Right renal cortex interstitium (tissue), 3 donors: Measurements from ENCODE around the gene HMOX1. TPM values are rescaled to one million over a fixed set of nuclear protein-coding genes. Genes with fewer than 3 reads are reported as not detected.

Experiments used
- DNase-seq, 3 donors: peaks; one replicate each; pipeline ENCODE4 v3.0.0-alpha.2; 2013; ENCODE audit warnings: low read depth in 3 of 3, low spot score in 2 of 3
- polyA plus RNA-seq, 3 donors: library from polyadenylated mRNA; unstranded; fragments of 120-200 nt; gene quantifications; one replicate each; pipeline ENCODE4 v1.2.1, GENCODE V29; 2013; ENCODE audit not compliant: insufficient read length in 3 of 3

Gene HMOX1
- polyA plus RNA-seq, 3 donors = 34.4 to 43.7 (median 38.1) TPM

DNA sequence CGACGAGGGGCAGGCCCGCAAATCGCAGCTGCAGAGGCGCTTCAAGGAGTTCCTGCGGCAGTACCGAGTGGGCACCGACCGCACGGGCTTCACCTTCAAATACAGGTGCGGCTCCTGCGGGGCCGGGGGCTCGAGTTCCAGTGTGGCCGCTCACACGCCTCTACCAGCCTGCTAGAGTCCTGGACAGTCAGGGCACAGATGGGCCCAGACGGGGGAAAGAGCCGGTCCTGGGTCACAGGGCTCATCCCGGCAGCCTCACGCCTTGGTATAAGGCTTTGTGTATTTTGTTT lies 19.6 kb downstream of the HMOX1 start:
- DNase-seq = no peak

DNA sequence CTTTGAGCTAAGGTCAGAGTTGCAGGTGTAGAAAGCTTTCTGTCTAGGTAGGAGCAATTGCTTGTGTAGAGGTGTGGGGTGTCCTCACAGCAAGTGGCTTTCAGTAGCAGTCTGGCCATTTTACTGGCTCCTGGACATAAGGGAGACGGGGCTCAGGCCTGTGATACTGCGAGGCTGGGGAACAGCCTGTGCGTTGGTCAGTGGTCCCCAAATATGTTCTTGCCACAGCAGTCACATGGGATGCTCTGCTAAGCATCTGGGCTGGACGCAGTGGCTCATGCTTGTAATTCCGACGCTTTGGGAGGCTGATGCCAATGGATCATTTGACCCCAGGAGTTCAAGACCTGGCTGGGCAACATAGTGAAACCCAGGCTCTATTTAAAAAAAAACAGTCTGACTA lies 21.0 kb downstream of the HMOX1 start:
- DNase-seq = no peak

- DNase-seq = no peak
These were observed 22.5 kb downstream of the HMOX1 start for GRCh38 chr22:35403356-35403755.

DNA sequence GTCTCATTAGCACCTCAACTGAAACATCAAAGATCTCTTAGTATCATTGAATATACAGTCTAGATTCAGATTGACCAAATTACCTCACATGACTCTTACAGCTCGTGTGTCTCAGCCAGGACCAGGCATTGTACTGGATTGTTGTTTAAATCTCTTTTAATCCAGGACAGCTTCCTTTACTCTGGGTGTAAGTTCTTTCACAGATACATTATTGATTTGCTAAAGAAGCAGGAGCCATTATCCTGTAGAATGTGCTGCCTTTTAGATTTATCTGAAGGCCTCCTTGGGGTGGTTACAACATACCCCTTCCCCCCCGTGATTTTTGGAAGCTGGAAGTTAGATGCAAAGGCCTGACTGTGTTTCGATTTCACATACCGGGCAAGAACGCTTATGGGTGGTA lies 23.3 kb downstream of the HMOX1 start:
- DNase-seq = no peak

DNA sequence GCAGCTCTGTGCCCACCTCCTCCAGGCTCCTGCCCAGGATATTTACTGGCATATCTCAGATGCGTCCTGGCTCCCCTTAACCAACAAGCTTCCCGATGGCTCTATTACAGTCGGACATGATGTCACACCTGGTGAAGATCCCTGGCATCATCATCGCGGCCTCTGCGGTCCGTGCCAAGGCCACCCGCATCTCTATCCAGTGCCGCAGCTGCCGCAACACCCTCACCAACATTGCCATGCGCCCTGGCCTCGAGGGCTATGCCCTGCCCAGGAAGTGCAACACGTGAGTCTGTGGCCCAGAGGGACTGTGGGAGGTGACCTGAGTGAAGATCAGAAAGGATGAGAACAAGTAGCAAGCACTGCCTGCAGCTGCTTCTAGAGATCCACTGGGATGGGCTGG lies 25.5 kb downstream of the HMOX1 start:
- DNase-seq = no peak

GRCh38 chr22:35407362-35407761 lies 26.5 kb downstream of the HMOX1 start:
- DNase-seq = no peak

- DNase-seq = no peak
These were observed 29.1 kb downstream of the HMOX1 start for GRCh38 chr22:35409783-35410662.

DNA sequence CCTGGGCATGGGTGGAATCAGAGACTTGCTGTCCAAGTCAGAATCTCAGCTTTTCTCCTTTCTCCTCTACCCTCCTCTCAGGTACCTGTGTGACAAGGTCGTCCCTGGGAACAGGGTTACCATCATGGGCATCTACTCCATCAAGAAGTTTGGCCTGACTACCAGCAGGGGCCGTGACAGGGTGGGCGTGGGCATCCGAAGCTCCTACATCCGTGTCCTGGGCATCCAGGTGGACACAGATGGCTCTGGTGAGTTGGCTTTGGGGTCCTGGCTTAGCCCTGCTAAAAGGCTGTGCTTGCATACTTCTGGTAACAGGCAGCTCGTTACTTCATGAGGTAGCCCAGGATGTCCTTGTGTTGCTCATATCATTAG lies 29.8 kb downstream of the HMOX1 start:
- no peak for DNase-seq

DNA sequence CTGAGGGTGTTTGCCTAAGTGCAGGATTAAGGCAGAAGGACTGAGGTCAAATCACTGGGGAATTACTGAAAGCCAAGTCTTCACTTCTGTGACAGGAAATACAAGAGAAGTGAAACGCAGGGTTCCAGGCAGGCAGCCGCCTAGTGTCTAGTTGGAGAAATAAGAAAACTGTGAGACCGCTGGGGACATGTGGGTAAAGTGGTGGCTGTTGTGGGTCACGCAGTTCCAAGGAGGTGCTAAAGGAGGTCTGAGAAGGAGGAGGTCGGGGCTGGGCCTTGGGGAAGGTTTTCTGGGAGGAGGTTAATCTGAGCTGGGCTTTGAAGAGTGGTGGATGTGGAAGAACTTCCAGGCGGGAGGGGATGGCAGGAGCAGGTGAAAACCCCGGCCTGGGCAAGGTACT lies 30.2 kb downstream of the HMOX1 start:
- DNase-seq = no peak

- no peak for DNase-seq
These were observed 32.7 kb downstream of the HMOX1 start for GRCh38 chr22:35413624-35414023.

DNA sequence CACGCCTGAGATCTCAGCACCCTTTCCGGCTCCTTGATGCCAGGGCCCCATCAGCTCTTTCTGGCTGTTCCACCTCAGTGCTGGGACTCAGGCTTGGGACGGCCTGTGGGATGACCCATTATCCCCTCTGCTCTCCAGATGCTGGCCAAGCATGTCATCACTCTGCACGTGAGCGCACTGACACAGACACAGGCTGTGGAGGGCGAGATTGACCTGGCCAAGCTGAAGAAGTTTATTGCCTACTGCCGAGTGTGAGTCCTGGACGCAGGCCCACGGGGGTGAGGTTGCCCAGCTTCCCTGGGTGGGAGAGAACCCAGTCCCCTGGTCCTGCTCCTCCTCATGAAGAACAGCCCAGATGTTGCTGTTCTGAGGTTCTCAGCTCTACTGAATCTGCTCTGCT lies 36.7 kb downstream of the HMOX1 start:
- DNase-seq = no peak

DNA sequence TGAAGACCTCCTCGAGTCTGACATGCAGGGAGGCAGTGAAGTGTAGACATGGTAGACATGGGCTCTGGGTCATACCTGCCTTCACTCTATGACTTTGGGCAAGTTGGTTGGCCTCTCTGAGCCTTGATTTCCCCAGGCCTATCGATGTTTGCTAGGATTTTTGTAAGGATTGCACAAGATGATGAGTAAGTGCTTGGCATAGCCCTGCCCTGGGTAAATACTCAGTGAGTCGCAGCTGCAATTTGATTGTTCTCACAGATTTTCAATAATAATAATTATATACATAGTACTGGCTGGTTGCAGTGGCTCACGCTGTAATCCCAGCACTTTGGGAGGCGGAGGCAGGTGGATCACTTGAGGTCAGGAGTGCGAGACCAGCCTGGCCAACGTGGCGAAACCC lies 37.2 kb downstream of the HMOX1 start:
- DNase-seq = no peak

DNA sequence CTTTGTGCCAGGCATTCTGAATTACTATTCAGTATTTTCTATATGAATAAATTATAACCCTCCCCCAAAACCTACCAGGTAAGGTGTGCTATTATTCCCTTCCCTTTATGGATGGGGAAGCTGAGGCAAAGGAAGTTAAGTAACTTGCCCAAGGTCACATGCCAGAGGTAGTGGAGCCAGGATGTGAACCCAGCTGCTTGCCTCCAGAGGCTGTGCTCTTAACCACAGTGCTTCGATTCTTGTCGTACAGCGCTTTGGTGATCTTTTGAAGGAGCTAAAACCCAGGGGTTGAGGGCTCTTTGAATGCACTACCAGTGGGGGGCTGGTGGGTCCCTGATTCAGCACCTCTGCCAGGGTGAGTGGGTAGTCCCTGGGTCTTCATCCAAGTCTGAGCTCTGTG lies 37.8 kb downstream of the HMOX1 start:
- no peak for DNase-seq

DNA sequence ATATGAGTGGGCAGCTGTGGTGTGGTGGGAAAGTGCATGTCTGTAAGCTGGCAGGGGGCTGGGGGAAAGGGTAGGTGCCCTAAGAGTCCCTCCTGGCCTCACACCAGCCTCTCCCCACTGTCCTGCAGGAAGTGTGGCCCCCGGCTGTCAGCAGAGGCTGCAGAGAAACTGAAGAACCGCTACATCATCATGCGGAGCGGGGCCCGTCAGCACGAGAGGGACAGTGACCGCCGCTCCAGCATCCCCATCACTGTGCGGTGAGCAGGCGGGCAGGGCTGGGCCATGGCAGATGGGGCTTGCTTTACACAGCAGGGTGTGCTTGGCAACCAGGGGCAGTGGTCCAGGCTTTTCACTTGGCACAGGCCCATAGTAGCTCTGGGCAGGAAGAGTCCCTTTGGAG lies 38.9 kb downstream of the HMOX1 start:
- DNase-seq = no peak

GRCh38 chr22:35421121-35421520 lies 40.2 kb downstream of the HMOX1 start:
- DNase-seq = no peak

DNA sequence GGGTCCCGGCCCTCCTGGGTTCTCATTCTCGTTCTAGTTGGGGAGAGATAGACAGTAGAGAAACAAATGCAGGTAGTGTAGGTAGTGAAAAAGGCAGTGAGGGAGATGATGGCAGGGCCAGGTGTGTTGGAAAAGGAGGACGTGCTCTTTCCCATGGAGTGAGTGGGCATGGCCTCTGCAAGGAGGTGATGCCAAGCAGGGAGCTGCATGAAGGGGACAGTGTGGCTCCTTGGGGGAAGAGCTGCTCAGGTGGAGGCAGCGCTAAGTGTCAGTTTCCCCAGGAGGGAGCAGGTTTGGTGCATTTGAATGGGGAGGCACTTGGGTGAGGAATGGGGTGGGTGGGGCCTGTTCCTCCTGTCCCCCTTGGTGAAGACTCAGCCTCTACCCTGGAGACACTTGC lies 41.2 kb downstream of the HMOX1 start:
- no peak for DNase-seq

GRCh38 chr22:35422936-35423335 lies 42.0 kb downstream of the HMOX1 start:
- no peak for DNase-seq

- DNase-seq = no peak
These were observed 43.2 kb downstream of the HMOX1 start for GRCh38 chr22:35424081-35424480.

DNA sequence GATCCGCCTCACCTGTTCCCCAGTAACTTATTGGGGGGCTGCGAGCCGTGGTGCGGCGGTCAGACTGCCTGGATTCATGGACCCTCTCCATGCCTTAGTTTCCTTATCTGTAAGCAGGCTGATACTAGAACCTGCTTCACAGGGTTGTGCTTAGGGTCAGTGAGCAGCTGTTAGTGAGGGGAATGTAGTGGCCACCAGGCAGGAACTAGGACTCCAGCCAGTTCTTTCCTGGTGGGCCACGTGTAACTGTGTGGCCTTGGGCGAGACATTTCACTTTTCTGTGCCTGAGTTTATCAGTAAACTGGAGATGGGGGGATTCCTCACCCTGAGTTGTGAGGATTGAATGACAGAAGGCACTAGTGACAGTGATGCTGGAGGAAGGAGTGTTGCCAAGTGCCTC lies 43.9 kb downstream of the HMOX1 start:
- DNase-seq = no peak

DNA sequence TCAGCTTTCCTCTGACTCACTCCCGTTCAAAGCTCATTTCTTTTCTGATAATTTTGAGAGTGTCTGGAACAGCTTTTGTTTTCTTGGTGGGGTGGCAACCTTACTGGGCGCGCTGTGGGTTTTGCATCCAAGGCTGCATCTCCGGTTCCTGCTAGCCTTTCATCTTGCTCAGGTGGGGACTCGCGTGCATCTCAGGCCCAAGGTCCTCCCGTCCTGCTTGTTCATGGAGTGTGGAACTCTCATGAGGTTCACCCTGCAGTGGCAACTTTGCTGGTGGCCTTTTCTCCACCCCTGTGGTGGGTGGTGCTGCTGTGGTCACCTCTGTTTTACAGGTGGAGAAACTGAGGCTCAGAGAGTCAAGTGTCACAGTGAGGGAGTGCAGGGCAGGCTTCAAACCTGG lies 44.6 kb downstream of the HMOX1 start:
- no peak for DNase-seq

- peak in 1 of 3 donors; percentile 13 for DNase-seq
These were observed 45.3 kb downstream of the HMOX1 start for GRCh38 chr22:35425971-35426800.

DNA sequence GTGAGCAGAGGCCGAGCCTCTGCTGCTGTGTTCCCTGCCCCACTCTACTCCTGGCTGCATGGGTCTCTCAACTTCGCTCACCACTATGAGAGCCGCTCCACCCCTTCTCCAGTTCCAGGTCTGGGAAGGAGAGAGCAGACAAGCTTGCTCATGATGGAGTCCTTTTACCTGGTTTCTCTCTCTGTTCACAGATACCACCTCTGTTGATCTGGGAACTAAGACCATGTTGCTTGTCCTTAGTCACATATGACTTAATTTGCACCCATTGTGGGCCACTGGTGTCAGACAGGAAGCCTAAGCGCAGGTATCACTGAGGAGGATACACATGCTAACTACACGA lies 45.9 kb downstream of the HMOX1 start:
- DNase-seq = no peak
